Measurements from ENCODE around the gene PIR.

DNA sequence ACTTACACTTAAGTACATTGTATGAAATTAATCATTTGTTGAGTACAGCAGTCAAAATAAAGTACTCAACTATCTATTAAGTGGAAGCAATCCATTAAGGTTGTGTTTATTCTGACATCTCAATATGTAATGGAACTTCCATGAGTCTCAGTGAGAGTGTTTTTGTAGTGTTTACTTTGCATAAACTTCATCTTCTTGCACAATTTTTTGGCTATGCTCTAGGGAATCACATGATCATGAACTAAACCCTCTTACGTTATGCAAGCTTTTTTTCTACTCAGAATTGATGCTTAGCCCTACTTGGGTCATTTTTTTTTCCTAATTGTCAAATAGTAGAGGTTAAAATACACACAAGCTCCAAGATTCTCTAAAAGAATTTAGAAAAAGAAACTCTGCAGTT is 136.7 kb downstream of the PIR start:
- TF ChIP-seq, protein P1, sequence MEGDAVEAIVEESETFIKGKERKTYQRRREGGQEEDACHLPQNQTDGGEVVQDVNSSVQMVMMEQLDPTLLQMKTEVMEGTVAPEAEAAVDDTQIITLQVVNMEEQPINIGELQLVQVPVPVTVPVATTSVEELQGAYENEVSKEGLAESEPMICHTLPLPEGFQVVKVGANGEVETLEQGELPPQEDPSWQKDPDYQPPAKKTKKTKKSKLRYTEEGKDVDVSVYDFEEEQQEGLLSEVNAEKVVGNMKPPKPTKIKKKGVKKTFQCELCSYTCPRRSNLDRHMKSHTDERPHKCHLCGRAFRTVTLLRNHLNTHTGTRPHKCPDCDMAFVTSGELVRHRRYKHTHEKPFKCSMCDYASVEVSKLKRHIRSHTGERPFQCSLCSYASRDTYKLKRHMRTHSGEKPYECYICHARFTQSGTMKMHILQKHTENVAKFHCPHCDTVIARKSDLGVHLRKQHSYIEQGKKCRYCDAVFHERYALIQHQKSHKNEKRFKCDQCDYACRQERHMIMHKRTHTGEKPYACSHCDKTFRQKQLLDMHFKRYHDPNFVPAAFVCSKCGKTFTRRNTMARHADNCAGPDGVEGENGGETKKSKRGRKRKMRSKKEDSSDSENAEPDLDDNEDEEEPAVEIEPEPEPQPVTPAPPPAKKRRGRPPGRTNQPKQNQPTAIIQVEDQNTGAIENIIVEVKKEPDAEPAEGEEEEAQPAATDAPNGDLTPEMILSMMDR (IDR thresholded peaks at IDR 0.05; ENCODE audit: borderline replicate concordance, extremely low read depth, low read length, poor library complexity, severe bottlenecking) = no peak
- TF ChIP-seq EZH2 (IDR thresholded peaks at IDR 0.05; ENCODE audit: borderline replicate concordance, low read depth, low read length, severe bottlenecking) = no peak
